Heart right ventricle (tissue), 16 donors: ENCODE measurements around the gene AKNA. TPM values are rescaled to one million over a fixed set of nuclear protein-coding genes. Genes with fewer than 3 reads are reported as not detected.

Source experiments
- ATAC-seq, 8 donors: fragments of 200-7000 bp; cut with Tn5 transposase; one replicate each; pipeline ENCODE4 v1.9.1; 2020; ENCODE audit warnings: mild to moderate bottlenecking in 8 of 8, moderate library complexity in 8 of 8, moderate number of reproducible peaks in 1 of 8
- DNase-seq, 2 donors: peaks; one replicate each; pipeline ENCODE4 v3.0.0-alpha.2; 2020
- H3K27ac ChIP-seq, 10 donors: fragments of 200-600 bp; sonication (generic) in 2 of 10; one replicate each; pipeline versions ENCODE4 v1.5.0 to v1.8.0; 2020 to 2022; ENCODE audit warnings: mild to moderate bottlenecking in 3 of 10
- H3K27me3 ChIP-seq, 7 donors: fragments of 200-600 bp; one replicate each; pipeline ENCODE4 v1.8.0; 2021 to 2022; ENCODE audit warnings: mild to moderate bottlenecking in 2 of 7
- H3K36me3 ChIP-seq, 9 donors: fragments of 200-600 bp; sonication (generic) in 1 of 9; one replicate each; pipeline versions ENCODE4 v1.5.0 to v1.8.0; 2020 to 2022; ENCODE audit warnings: mild to moderate bottlenecking in 2 of 9
- H3K4me1 ChIP-seq, 9 donors: fragments of 200-600 bp; sonication (generic) in 1 of 9; one replicate each; pipeline versions ENCODE4 v1.5.0 to v1.8.0; 2020 to 2022; ENCODE audit warnings: mild to moderate bottlenecking in 4 of 9
- H3K4me3 ChIP-seq, 10 donors: fragments of 200-600 bp; sonication (generic) in 2 of 10; one replicate each; pipeline versions ENCODE4 v1.5.0 to v1.8.0; 2020 to 2022; ENCODE audit warnings: mild to moderate bottlenecking in 7 of 10, moderate library complexity in 2 of 10
- H3K9me3 ChIP-seq, 11 donors: fragments of 200-600 bp in 10 of 11; sonication (generic) in 2 of 11; one replicate each; pipeline versions ENCODE4 v1.5.0 to v1.8.0; 2013 to 2022; ENCODE audit warnings: mild to moderate bottlenecking in 2 of 11, control low read depth in 1 of 11, moderate library complexity in 1 of 11
- CTCF ChIP-seq, 9 donors: fragments of 200-600 bp; sonication (generic) in 2 of 9; IDR thresholded peaks; one replicate each; pipeline versions ENCODE4 v1.5.0 to v1.8.0; 2021 to 2022; ENCODE audit warnings: antibody characterized with exemption in 9 of 9, mild to moderate bottlenecking in 5 of 9, moderate library complexity in 1 of 9
- WGBS, 2 donors: extraction: QIAGEN DNeasy Blood & Tissue Kit; methylation state at CpG; one replicate each; pipeline ENCODE4 v1.1.7; 2013; ENCODE audit warnings: inconsistent platforms in 1 of 2; 5-methylcytosine and 5-hydroxymethylcytosine counted together
- intact Hi-C, 10 donors: fragments of 100-400 bp; cut with DNase I; formaldehyde crosslinking; loops; one replicate each; pipeline versions ENCODE4 v1.11.1 to v1.14.2; 2022
- polyA plus RNA-seq, 2 donors: library from polyadenylated mRNA; stranded (reverse); fragments of 200-250 nt; gene quantifications; one replicate each; pipeline ENCODE4 v1.2.3, GENCODE V29; 2013
- total RNA-seq, 10 donors: library from RNA; stranded (reverse); fragmentation: NEBNext Ultra II Directional in 3 of 10; extraction: Animal tissue kit (Norgen Biotek cat#: 25700) in 3 of 10; gene quantifications; one replicate each; pipeline versions ENCODE4 v1.2.1 to v1.2.4, GENCODE V29; 2021 to 2023
- donor health status: Arrhythmogenic right ventricular cardiomyopathy.
- donor health status: ischemic (EF 13 %, LVEDD 7.1; RV severe dilation, severe dysfunction).
- donor health status: healthy with polysubstance abuse.
- donor health status: DM: no; HTN: yes; CAD: no.
- donor health status: DM: no; HTN: no; CAD: no.
- donor health status: ischemic (EF 25% LVEDD 6.9; RV normal size, moderate dysfunction).
- donor health status: ischemic (EF 25% LVEDD 5.7; RV mildly dilated, moderate dysfunction).
- donor health status: healthy.
- donor health status: DM: yes; HTN: yes; CAD: no.
- donor health status: Ischemic cardiomyopathy.
- donor health status: ischemic (EF 35%, LVEDD 5.7; RV mildly dilated, moderate dysfunction).
- donor health status: nonischemic (EF 11% LVEDD 7.7; RV severe dilation, severe dysfunction).
- donor health status: DM: yes; HTN: yes; CAD: no.
- donor health status: PGD.
- donor health status: ischemic (EF 29% LVEDD 5.4; RV normal size, mild dysfunction).
- donor health status: nonischemic (EF 23%, LVEDD 6.1; RV moderate dilation, normal function).

AKNA gene
- total and polyA plus RNA-seq, 12 donors: 2.7 to 20.5 (median 4.6) TPM

DNA sequence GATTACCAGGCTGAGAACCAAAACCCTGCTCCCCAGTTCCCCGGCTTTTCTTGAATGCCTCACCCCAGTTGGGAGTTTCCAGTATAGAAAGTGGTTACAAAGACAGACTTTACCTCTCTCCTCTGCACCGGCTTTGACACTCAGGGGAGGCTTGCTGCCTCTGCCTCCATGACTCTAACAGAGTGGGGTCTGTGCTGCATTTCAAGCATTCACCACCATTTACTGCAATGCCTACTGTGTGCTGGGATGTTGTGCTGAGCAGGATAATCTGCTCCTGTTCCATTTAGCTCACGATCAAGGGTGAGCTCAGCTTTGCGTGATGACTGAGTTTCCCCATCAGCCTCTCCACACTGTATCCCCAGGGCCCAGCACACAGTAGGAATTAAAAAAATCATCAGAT, 39.9 kb upstream of the AKNA start:
- no peak overlapping the region for H3K27ac ChIP-seq
- no peak for ATAC-seq
- no peak for DNase-seq
- H3K9me3 ChIP-seq: no peaks in the 10 kb centered on the region
- H3K27me3 ChIP-seq: peaks cover 0 to 50% (median 12%) of the 10 kb centered on the region in 7 donors
- TF ChIP-seq CTCF (IDR thresholded peaks at IDR 0.05): no peak
- H3K4me3 ChIP-seq: no peak overlapping the region
- H3K36me3 ChIP-seq: no peaks in the 10 kb centered on the region
- intact Hi-C loops: no loop called here
- WGBS, 2 donors: 90 to 95% methylated on average over 4 of the region's 4 CpGs
- no peaks in the 10 kb centered on the region for H3K4me1 ChIP-seq

DNA sequence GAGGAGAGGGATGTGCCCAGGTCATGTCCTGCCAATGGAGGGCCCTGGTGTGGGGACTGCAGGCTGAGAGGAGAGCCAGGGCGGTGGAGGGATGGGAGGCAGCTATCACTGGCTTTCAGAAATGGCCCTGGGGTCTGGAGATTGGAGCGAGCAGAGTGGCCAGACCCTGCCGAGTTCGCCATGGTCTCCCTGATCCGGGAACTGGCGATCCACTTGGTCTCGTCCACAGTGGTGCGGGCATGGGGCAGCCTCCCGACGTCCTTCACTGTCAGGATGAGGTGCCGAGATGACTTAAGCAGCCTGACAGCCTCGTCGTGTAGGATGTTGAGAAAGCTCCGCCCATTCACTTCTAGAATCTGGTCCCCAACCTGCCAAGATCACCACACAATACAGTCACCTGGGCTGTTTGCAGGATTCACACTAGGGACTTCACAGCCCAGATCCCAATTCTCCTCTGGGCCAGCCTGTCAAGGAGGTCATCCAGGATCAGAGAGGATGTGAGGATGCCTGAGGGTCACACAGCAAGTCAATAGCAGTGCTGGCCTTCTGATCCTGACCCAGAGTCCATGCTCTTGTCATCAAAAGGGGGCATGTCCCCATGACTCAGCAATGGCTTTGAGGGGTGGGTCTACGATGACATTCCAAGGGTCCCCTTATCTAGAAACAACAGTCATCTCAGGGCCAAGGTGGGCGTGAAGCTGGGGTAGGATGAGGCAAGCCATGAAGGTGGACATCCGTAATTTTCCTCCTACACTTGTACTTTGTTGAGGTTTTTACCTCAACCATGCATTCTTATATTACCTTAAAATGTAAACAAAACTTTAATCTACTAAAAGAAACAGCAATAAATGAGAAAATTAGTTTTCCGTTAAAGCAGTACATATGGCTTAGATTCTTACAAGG, 38.5 kb upstream of the AKNA start:
- no peak for DNase-seq
- no peak overlapping the region for H3K27ac ChIP-seq
- intact Hi-C loops: no loop called here
- peaks cover 0 to 40% (median 6%) of the 10 kb centered on the region in 7 donors for H3K27me3 ChIP-seq
- WGBS, 2 donors: 80 to 85% methylated on average over 18 of the region's 18 CpGs
- no peaks in the 10 kb centered on the region for H3K36me3 ChIP-seq
- no peaks in the 10 kb centered on the region for H3K9me3 ChIP-seq
- no peak for TF ChIP-seq CTCF (IDR thresholded peaks at IDR 0.05)
- H3K4me1 ChIP-seq: no peaks in the 10 kb centered on the region
- H3K4me3 ChIP-seq: no peak overlapping the region
- no peak for ATAC-seq

- intact Hi-C loops: no loop called here
- 85 to 89% methylated on average over 11 of the region's 11 CpGs for WGBS, 2 donors
- ATAC-seq: no peak
Measured at GRCh38 chr9:114425126-114425525, 37.3 kb upstream of the AKNA start.

DNA sequence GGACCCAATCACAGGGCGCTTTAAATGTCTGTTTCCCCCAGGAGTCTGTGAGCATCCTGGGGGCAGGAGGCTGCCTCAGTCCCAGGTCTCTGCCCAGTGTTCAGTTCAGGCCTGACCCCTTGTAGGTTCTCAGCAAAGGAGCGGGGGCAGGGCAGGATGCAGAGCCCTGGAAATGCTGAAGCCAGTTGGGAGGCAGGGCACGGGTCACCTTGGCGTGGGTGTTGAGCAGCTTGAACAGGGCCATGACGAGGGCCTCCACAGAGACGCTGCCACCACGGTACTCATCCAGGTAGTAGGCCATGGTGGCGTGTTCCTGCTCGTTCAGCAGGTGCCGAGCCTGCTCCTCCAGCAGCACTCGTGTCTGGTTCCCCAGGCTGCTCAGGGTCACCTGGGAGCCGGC, 36.3 kb upstream of the AKNA start:
- no peak overlapping the region for H3K27ac ChIP-seq
- 68 to 76% methylated on average over 12 of the region's 12 CpGs for WGBS, 2 donors
- ATAC-seq (no peak), DNase-seq (no peak)
- no peaks in the 10 kb centered on the region for H3K4me1 ChIP-seq
- H3K36me3 ChIP-seq: no peaks in the 10 kb centered on the region
- no peak overlapping the region for H3K4me3 ChIP-seq
- H3K27me3 ChIP-seq: peaks cover 0 to 23% (median 0%) of the 10 kb centered on the region in 7 donors
- intact Hi-C loops: no loop called here
- TF ChIP-seq CTCF (IDR thresholded peaks at IDR 0.05): no peak
- no peaks in the 10 kb centered on the region for H3K9me3 ChIP-seq

More at GRCh38 chr9:114425126-114425525, 37.3 kb upstream of the AKNA start:
- Histone ChIP-seq H3K27me3 (peaks cover 0 to 30% (median 0%) of the 10 kb centered on the region in 7 donors), H3K4me1 (no peaks in the 10 kb centered on the region), H3K9me3 (no peaks in the 10 kb centered on the region), H3K4me3 (no peak overlapping the region), H3K36me3 (no peaks in the 10 kb centered on the region), H3K27ac (no peak overlapping the region)
- TF ChIP-seq CTCF (IDR thresholded peaks at IDR 0.05): no peak
- no peak for DNase-seq
